CD4-positive, alpha-beta memory T cell (primary cell): ENCODE data around the gene OR56A1. TPM values are rescaled to one million over a fixed set of nuclear protein-coding genes. Genes with fewer than 3 reads are reported as not detected.

Source experiments
- CTCF ChIA-PET: fragments of 350-600 bp; sonication (Branson Sonifier 250); formaldehyde crosslinking; loops from one replicate; lab custom pipeline; 2021; ENCODE audit warnings: inconsistent platforms; ENCODE audit not compliant: partially characterized antibody; lab: Charles Lee
- POLR2A ChIA-PET: fragments of 350-600 bp; sonication (Branson Sonifier 250); formaldehyde crosslinking; loops from one replicate; lab custom pipeline; 2021; ENCODE audit not compliant: partially characterized antibody; lab: Charles Lee
- DNase-seq, 5 donors: peaks; one replicate each; pipeline versions ENCODE4 v3.0.0 to v3.0.0-alpha.2; 2020 to 2022; ENCODE audit warnings: mixed read lengths in 1 of 5
- H3K27ac ChIP-seq: one replicate; pipeline ENCODE4 v1.7.0; 2013; ENCODE audit warnings: low read depth, low read length
- H3K27me3 ChIP-seq: 2 replicates; pipeline ENCODE4 v1.7.0; 2013; ENCODE audit warnings: mild to moderate bottlenecking, low read length, moderate library complexity; ENCODE audit not compliant: insufficient read depth
- H3K36me3 ChIP-seq: 2 replicates; pipeline ENCODE4 v1.7.0; 2013; ENCODE audit warnings: mild to moderate bottlenecking, low read length, moderate library complexity; ENCODE audit not compliant: insufficient read depth
- H3K4me1 ChIP-seq: 2 replicates; pipeline ENCODE4 v1.7.0; 2013; ENCODE audit warnings: mild to moderate bottlenecking, low read length, moderate library complexity; ENCODE audit not compliant: insufficient read depth
- H3K4me3 ChIP-seq, 2 donors: one replicate each; pipeline ENCODE4 v1.7.0; 2013; ENCODE audit warnings: low read length in 2 of 2, mild to moderate bottlenecking in 1 of 2
- H3K9me3 ChIP-seq, 2 donors: one replicate each; pipeline ENCODE4 v1.7.0; 2013; ENCODE audit warnings: low read length in 2 of 2, control low read depth in 1 of 2; ENCODE audit not compliant: control insufficient read depth in 1 of 2
- H3K27ac Mint-ChIP-seq, 7 donors: one replicate each; pipeline ENCODE4 v1.8.0; 2020 to 2021; ENCODE audit warnings: mixed read lengths in 7 of 7, mild to moderate bottlenecking in 6 of 7, inconsistent platforms in 3 of 7, moderate library complexity in 3 of 7
- H3K27me3 Mint-ChIP-seq, 2 donors: one replicate each; pipeline ENCODE4 v1.8.0; 2020 to 2021; ENCODE audit warnings: mixed read lengths in 2 of 2
- H3K36me3 Mint-ChIP-seq, 2 donors: one replicate each; pipeline ENCODE4 v1.8.0; 2020 to 2021; ENCODE audit warnings: mixed read lengths in 2 of 2, inconsistent platforms in 1 of 2, mild to moderate bottlenecking in 1 of 2
- H3K4me1 Mint-ChIP-seq, 4 donors: one replicate each; pipeline ENCODE4 v1.8.0; 2020 to 2021; ENCODE audit warnings: mixed read lengths in 4 of 4, mild to moderate bottlenecking in 1 of 4
- H3K4me3 Mint-ChIP-seq, 8 donors: one replicate each; pipeline ENCODE4 v1.8.0; 2020 to 2021; ENCODE audit warnings: mixed read lengths in 8 of 8, mild to moderate bottlenecking in 7 of 8, moderate library complexity in 6 of 8, inconsistent platforms in 3 of 8
- H3K9me3 Mint-ChIP-seq, 8 donors: one replicate each; pipeline ENCODE4 v1.8.0; 2020 to 2021; ENCODE audit warnings: mixed read lengths in 8 of 8, mild to moderate bottlenecking in 5 of 8, inconsistent platforms in 3 of 8, moderate library complexity in 1 of 8
- intact Hi-C: fragments of 100-400 bp; cut with micrococcal nuclease; formaldehyde crosslinking; loops from one replicate; pipeline ENCODE4 v1.15.1; 2023
- polyA plus RNA-seq, 2 donors: library from polyadenylated mRNA; unstranded; fragments of 300-500 nt; fragmentation: Illumina TruSeq; gene quantifications; one replicate each; pipeline ENCODE4 v1.2.3, GENCODE V29; 2021
- total RNA-seq, 2 experiments: library from RNA; stranded (reverse); gene quantifications; one replicate each; pipeline ENCODE4 v1.2.3, GENCODE V29; 2021

The OR56A1 gene
- total and polyA plus RNA-seq, 4 experiments from 2014 or later: not detected

GRCh38 chr11:5992150-5992549, 38.4 kb downstream of the OR56A1 start:
- no peak for DNase-seq
- Histone ChIP-seq H3K27ac (no peak overlapping the region), H3K4me3 (no peak overlapping the region), H3K27me3 (no peaks in the 10 kb centered on the region), H3K4me1 (no peaks in the 10 kb centered on the region), H3K36me3 (no peaks in the 10 kb centered on the region), H3K9me3 (no peaks in the 10 kb centered on the region)
- POLR2A ChIA-PET: no interaction called here
- Mint-ChIP-seq H3K27me3 (peaks cover 4 to 12% of the 10 kb centered on the region in 2 donors), H3K9me3 (peaks cover 0 to 3% (median 0%) of the 10 kb centered on the region in 8 donors), H3K36me3 (no peaks in the 10 kb centered on the region), H3K4me1 (no peaks in the 10 kb centered on the region), H3K27ac (no peak overlapping the region), H3K4me3 (no peak overlapping the region)
- CTCF ChIA-PET: interaction anchor here (1.0 kb wide), 3 partner anchors 9 to 362 kb away, joined by 3 to 4 read pairs (median 4); no protein-coding TSS in a partner anchor
- intact Hi-C loops: no loop called here

GRCh38 chr11:5989203-5989602, 41.4 kb downstream of the OR56A1 start:
- H3K27ac Mint-ChIP-seq: no peak overlapping the region
- peaks cover 6 to 14% of the 10 kb centered on the region in 2 donors for H3K27me3 Mint-ChIP-seq
- H3K4me3 ChIP-seq: no peak overlapping the region
- no peaks in the 10 kb centered on the region for H3K4me1 ChIP-seq
- H3K9me3 ChIP-seq: no peaks in the 10 kb centered on the region
- H3K4me3 Mint-ChIP-seq: no peak overlapping the region
- peaks cover 0 to 5% (median 0%) of the 10 kb centered on the region in 8 donors for H3K9me3 Mint-ChIP-seq
- no peaks in the 10 kb centered on the region for H3K36me3 ChIP-seq
- POLR2A ChIA-PET: no interaction called here
- intact Hi-C loops: no loop called here
- DNase-seq: no peak
- no peaks in the 10 kb centered on the region for H3K27me3 ChIP-seq
- no peaks in the 10 kb centered on the region for H3K4me1 Mint-ChIP-seq
- no peak overlapping the region for H3K27ac ChIP-seq
- H3K36me3 Mint-ChIP-seq: no peaks in the 10 kb centered on the region
- CTCF ChIA-PET: no interaction called here

- peaks cover 0 to 8% (median 3%) of the 10 kb centered on the region in 8 donors for H3K9me3 Mint-ChIP-seq
- no peaks in the 10 kb centered on the region for H3K27me3 ChIP-seq
- H3K36me3 ChIP-seq: no peaks in the 10 kb centered on the region
- CTCF ChIA-PET: no interaction called here
- no peak within 1 kb of the TSS for H3K27ac ChIP-seq
- H3K27me3 Mint-ChIP-seq: peaks cover 8 to 20% of the 10 kb centered on the region in 2 donors
- no peak within 1 kb of the TSS for H3K27ac Mint-ChIP-seq
- no peak within 1 kb of the TSS for H3K4me3 Mint-ChIP-seq
- no peaks in the 10 kb centered on the region for H3K4me1 ChIP-seq
- DNase-seq: no peak
- no peaks in the 10 kb centered on the region for H3K4me1 Mint-ChIP-seq
- no peaks in the 10 kb centered on the region for H3K9me3 ChIP-seq
- intact Hi-C loops: no loop called here
- POLR2A ChIA-PET: no interaction called here
- H3K4me3 ChIP-seq: no peak within 1 kb of the TSS
- no peaks in the 10 kb centered on the region for H3K36me3 Mint-ChIP-seq
These were observed 43.7 kb downstream of the OR56A1 start, which contains the start of gene OR52L1 for GRCh38 chr11:5986885-5987284. OR52L1 (minus strand) TSS chr11:5986985; CDS start chr11:5986930, 55 bp downstream.

DNA sequence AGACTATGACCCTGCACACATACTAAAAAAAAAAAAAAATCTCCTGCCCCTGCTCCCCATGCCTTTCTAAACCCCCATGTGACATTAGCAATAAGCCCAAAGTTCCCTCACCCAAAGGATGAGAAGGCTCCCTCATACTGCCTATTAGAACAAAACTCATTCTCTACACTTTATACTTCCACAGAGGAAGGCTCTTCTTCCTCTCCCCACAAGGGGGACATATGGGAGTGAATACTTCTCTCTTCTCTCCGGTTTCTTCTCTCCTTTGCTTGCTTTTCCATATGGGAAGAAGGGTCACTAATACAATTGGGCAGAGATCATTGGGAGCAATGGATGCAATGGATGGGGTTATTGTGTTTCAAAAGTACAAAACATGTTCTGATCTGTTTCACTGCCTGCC, 47.1 kb downstream of the OR56A1 start:
- CTCF ChIA-PET: interaction anchor here (1.3 kb wide), 1 partner anchor 9 kb away, joined by 4 read pairs; no protein-coding TSS in a partner anchor
- no peaks in the 10 kb centered on the region for H3K4me1 Mint-ChIP-seq
- intact Hi-C loops: no loop called here
- peaks cover 6 to 12% of the 10 kb centered on the region in 2 donors for H3K27me3 Mint-ChIP-seq
- Histone ChIP-seq H3K36me3 (no peaks in the 10 kb centered on the region), H3K4me1 (no peaks in the 10 kb centered on the region), H3K4me3 (no peak overlapping the region), H3K9me3 (no peaks in the 10 kb centered on the region), H3K27me3 (no peaks in the 10 kb centered on the region), H3K27ac (no peak overlapping the region)
- peaks cover 0 to 25% (median 9%) of the 10 kb centered on the region in 8 donors for H3K9me3 Mint-ChIP-seq
- POLR2A ChIA-PET: no interaction called here
- no peak overlapping the region for H3K4me3 Mint-ChIP-seq
- H3K27ac Mint-ChIP-seq: no peak overlapping the region
- no peak for DNase-seq
- H3K36me3 Mint-ChIP-seq: no peaks in the 10 kb centered on the region

- peaks cover 0 to 12% (median 2%) of the 10 kb centered on the region in 8 donors for H3K9me3 Mint-ChIP-seq
- ChIA-PET CTCF (interaction anchor here (1.5 kb wide), 1 partner anchor 9 kb away, joined by 3 read pairs; no protein-coding TSS in a partner anchor), POLR2A (no interaction called here)
- H3K4me1 ChIP-seq: no peaks in the 10 kb centered on the region
- peaks cover 0 to 7% (median 5%) of the 10 kb centered on the region in 4 donors for H3K4me1 Mint-ChIP-seq
- peak in 4 of 5 donors; percentile 0 to 33 (median 10) for DNase-seq
- no peak overlapping the region for H3K4me3 ChIP-seq
- intact Hi-C loops: no loop called here
- H3K27ac ChIP-seq: no peak overlapping the region
- peak overlapping the region in 2 of 7 donors; percentile 36 to 44 for H3K27ac Mint-ChIP-seq
- H3K9me3 ChIP-seq: no peaks in the 10 kb centered on the region
- H3K36me3 Mint-ChIP-seq: no peaks in the 10 kb centered on the region
- H3K4me3 Mint-ChIP-seq: peak overlapping the region in 5 of 8 donors; percentile 10 to 58 (median 18)
- H3K27me3 ChIP-seq: no peaks in the 10 kb centered on the region
- H3K27me3 Mint-ChIP-seq: peaks cover 0 to 1% of the 10 kb centered on the region in 2 donors
- no peaks in the 10 kb centered on the region for H3K36me3 ChIP-seq
These were observed 57.0 kb downstream of the OR56A1 start for GRCh38 chr11:5973530-5973929.

Other genes starting within 250 kb of the OR56A1 start
- not detected for gene OR52N5, start 247.4 kb downstream of the OR56A1 start, total RNA-seq
- not detected for gene OR52N5, start 247.4 kb downstream of the OR56A1 start, polyA plus RNA-seq
- not detected for gene OR52N1, start 239.5 kb downstream of the OR56A1 start, total RNA-seq
- not detected for gene OR52N1, start 239.5 kb downstream of the OR56A1 start, polyA plus RNA-seq
- gene OR52N2, start 221.8 kb downstream of the OR56A1 start, total RNA-seq: not detected
- gene OR52N2, start 221.8 kb downstream of the OR56A1 start, polyA plus RNA-seq: not detected
- gene OR52E6, start 188.9 kb downstream of the OR56A1 start, total RNA-seq: not detected
- not detected for gene OR52E6, start 188.9 kb downstream of the OR56A1 start, polyA plus RNA-seq
- not detected for gene OR52E8, start 173.1 kb downstream of the OR56A1 start, total RNA-seq
- not detected for gene OR52E8, start 173.1 kb downstream of the OR56A1 start, polyA plus RNA-seq
- gene OR52E4, start 150.1 kb downstream of the OR56A1 start, total RNA-seq: not detected
- gene OR52E4, start 150.1 kb downstream of the OR56A1 start, polyA plus RNA-seq: not detected
- gene OR52E5, start 137.6 kb downstream of the OR56A1 start, total RNA-seq: not detected
- gene OR52E5, start 137.6 kb downstream of the OR56A1 start, polyA plus RNA-seq: not detected
- gene OR56A3, start 88.5 kb downstream of the OR56A1 start, total RNA-seq: not detected
- gene OR56A3, start 88.5 kb downstream of the OR56A1 start, polyA plus RNA-seq: not detected
- gene OR56A5, start 62.3 kb downstream of the OR56A1 start, total RNA-seq: not detected
- not detected for gene OR56A5, start 62.3 kb downstream of the OR56A1 start, polyA plus RNA-seq
- not detected for gene OR52L1, start 43.8 kb downstream of the OR56A1 start, total RNA-seq
- not detected for gene OR52L1, start 43.8 kb downstream of the OR56A1 start, polyA plus RNA-seq
- not detected for gene OR56A4, start 23.8 kb downstream of the OR56A1 start, total RNA-seq
- gene OR56A4, start 23.8 kb downstream of the OR56A1 start, polyA plus RNA-seq: not detected
- gene OR56B4, start 76.9 kb upstream of the OR56A1 start, total RNA-seq: not detected
- gene OR56B4, start 76.9 kb upstream of the OR56A1 start, polyA plus RNA-seq: not detected
- not detected for gene OR52B2, start 139.6 kb upstream of the OR56A1 start, total RNA-seq
- not detected for gene OR52B2, start 139.6 kb upstream of the OR56A1 start, polyA plus RNA-seq
- not detected for gene OR52W1, start 168.5 kb upstream of the OR56A1 start, total RNA-seq
- not detected for gene OR52W1, start 168.5 kb upstream of the OR56A1 start, polyA plus RNA-seq
- gene C11orf42, start 174.8 kb upstream of the OR56A1 start, total RNA-seq: not detected
- not detected for gene C11orf42, start 174.8 kb upstream of the OR56A1 start, polyA plus RNA-seq
- 10 to 100 TPM; 48.7 to 50.8 TPM for gene FHIP1B, start 203.9 kb upstream of the OR56A1 start, total RNA-seq
- gene FHIP1B, start 203.9 kb upstream of the OR56A1 start, polyA plus RNA-seq: 10 to 100 TPM; 12.0 to 16.7 TPM
- under 1 TPM; 0.58 to 0.61 TPM for gene CNGA4, start 208.3 kb upstream of the OR56A1 start, total RNA-seq
- not detected for gene CNGA4, start 208.3 kb upstream of the OR56A1 start, polyA plus RNA-seq
- not detected for gene CCKBR, start 229.1 kb upstream of the OR56A1 start, total RNA-seq
- gene CCKBR, start 229.1 kb upstream of the OR56A1 start, polyA plus RNA-seq: not detected